Measurements from ENCODE around the gene SORL1.

The SORL1 gene

GRCh38 chr11:121661880-121662486, 209.9 kb downstream of the SORL1 start:
- no peak for DNase-seq

- DNase-seq = no peak
Measured at GRCh38 chr11:121664144-121664543, 212.0 kb downstream of the SORL1 start.

DNA sequence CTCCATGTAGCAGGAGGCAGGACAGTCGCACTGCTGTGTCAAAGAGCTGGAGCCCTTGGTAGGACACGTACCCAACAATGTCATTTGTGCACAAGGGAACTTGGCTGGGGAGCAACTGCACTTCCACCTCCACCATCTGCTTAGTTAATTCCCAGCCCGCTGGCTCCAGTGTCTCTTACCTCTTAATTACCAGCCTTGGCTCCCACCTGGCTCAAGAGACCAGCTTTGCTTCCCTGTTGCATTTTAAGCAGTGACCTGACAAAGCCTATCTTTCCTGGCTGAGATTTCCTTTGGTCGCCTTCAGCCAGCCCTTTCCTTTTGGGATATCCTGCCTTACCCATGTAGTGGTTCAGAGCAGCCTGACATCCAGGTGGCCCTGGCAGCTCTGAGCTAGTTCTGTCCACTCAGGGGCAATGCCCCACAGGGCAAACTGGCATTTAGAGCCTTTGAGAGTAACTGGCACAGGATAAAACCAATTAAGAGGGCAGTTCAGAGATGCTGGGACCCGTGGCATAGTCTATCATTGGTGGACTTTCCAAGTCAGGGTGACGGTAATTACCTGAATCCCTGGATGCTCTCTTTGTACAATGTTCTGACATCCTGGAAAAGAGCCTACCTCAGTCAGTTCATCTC, 213.2 kb downstream of the SORL1 start:
- DNase-seq = no peak

DNA sequence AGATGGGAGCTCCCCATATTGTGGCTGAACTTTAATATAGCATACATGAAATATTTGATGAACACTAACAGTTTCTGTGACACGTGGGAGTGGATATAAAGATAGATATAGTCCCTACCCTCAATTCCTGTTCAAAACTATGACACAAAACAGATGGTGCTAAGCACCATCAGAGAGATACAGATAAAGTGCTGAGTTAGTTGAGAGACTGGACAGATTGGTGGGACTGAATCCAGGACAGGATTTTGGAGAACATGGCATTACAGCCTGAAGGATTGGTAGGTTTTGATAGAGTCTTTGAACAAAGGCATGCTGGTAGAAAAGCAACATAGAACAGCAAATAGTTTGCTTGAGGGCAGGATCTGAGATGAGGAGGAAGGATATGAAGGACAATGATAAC, 215.7 kb downstream of the SORL1 start:
- DNase-seq = no peak

- no peak for DNase-seq
Measured at GRCh38 chr11:121669422-121669821, 217.3 kb downstream of the SORL1 start.

GRCh38 chr11:121670266-121670665, 218.2 kb downstream of the SORL1 start:
- no peak for DNase-seq

- DNase-seq = no peak
Measured at GRCh38 chr11:121670805-121671282, 218.7 kb downstream of the SORL1 start.

DNA sequence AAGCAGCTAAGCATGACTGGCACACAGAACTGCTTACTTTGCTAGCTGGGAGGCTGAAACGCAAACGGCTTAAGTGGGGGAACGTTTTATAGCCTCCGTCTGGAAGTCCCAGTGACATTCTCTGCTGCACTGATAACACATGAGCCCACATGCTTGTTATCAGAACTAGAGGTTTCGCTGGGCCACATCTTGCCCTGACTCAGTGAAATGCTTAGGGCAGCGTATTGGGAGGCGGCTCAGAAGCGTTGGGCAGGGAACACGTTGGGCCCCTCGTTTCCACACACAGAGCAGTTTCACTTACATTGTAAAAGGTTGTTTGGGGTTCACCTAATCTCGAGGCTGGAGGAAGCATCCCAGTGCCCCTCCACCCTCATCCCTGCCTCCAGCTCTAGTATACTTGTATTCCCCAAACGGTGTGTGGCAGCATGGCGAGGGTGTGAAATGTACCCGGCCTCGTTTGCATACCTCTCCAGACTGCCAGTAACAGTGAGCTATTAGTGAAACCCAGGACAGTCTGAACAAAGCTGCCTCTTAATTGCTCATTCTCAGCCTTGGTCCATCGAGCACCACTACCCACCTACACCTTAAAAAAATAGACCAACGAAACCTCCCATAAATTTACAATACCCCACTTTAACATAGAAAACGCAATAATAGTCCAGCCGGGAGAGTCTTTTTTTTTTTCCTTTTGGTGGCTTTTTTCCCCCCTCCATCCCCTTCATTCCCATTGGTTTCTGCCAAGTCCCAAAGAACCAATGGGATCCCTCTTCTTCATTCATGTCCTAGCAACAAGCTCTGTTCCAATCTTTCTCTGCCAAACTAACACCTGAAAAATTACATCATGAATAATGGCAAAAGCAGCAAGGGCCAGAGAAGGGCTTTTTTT, 219.4 kb downstream of the SORL1 start:
- no peak for DNase-seq

- DNase-seq = no peak
Measured at GRCh38 chr11:121672630-121673487, 220.7 kb downstream of the SORL1 start.

DNA sequence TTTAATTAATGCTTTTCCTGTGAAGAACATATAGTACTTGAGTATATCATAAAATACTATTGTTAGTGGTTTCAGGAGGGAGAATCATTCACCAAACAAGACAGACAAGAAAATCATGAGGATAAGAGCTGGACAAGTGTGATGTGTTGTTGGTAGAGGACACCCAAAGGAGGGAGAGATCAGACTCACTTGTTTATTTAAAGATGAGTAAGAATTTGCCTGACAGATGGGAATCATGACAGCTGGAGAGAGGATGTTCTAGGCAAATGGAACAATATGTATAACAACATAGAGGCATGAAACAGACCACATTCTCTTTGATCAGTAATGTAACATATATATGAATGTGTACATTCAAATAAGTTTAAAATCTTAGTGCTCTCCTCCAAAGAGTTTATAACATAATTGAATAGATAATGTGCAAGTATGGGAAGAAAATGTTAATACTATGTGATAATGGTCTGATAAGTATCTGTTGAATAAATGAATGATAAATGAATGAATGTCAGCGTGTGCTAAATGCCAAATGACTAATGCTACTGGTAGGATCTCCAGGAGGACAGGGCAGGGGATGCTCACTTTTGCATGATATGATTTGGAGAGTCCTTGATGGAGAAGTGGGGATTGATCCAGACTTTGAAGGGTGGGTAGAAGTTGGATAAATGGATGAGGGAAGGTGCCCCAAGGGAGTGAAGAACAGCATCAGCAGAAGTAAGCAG, 229.6 kb downstream of the SORL1 start:
- DNase-seq = no peak

All from activated T-cell treated with anti-CD3 and anti-CD28 coated beads, Interleukin-2, amount 50 U/mL, for 48 hours (primary cell).